OCI-LY1 (cell line): Measurements from ENCODE around the gene FSTL5.

Source experiments
- H2AFZ ChIP-seq: fragments of 200-600 bp; sonication (generic), shearing (Covaris generic); 2 replicates; pipeline ENCODE4 v1.6.0; 2014; ENCODE audit warnings: antibody characterized with exemption, mild to moderate bottlenecking, low read length
- H3F3A ChIP-seq: fragments of 200-600 bp; sonication (generic), shearing (Covaris generic); 2 replicates; pipeline ENCODE4 v1.6.0; 2014; ENCODE audit warnings: mild to moderate bottlenecking, antibody characterized with exemption, low read length, moderate library complexity; ENCODE audit not compliant: insufficient read depth
- H3K27ac ChIP-seq: fragments of 200-600 bp; sonication (generic); 2 replicates; pipeline ENCODE4 v1.5.1; 2014; ENCODE audit warnings: low read length, mixed run types, mild to moderate bottlenecking, low read depth; ENCODE audit not compliant: poor library complexity, severe bottlenecking
- H3K27me3 ChIP-seq: fragments of 200-600 bp; sonication (generic); 2 replicates; pipeline ENCODE4 v1.6.0; 2014; ENCODE audit warnings: antibody characterized with exemption, mild to moderate bottlenecking, low read length, moderate library complexity; ENCODE audit not compliant: insufficient read depth
- H3K36me3 ChIP-seq: fragments of 200-600 bp; sonication (generic); 2 replicates; pipeline ENCODE4 v1.6.1; 2014; ENCODE audit warnings: mild to moderate bottlenecking, antibody characterized with exemption, low read length, moderate library complexity, mixed read lengths; ENCODE audit not compliant: insufficient read depth
- H3K4me1 ChIP-seq: fragments of 200-600 bp; sonication (generic); 2 replicates; pipeline ENCODE4 v1.5.1; 2014; ENCODE audit warnings: mild to moderate bottlenecking, low read length, moderate library complexity; ENCODE audit not compliant: insufficient read depth, severe bottlenecking
- H3K4me2 ChIP-seq: fragments of 200-600 bp; sonication (generic), shearing (Covaris generic); 2 replicates; pipeline ENCODE4 v1.6.1; 2014; ENCODE audit warnings: low read length
- H3K4me3 ChIP-seq: fragments of 200-600 bp; sonication (generic); 2 replicates; pipeline ENCODE4 v1.5.1; 2014; ENCODE audit warnings: low read length, low read depth, mild to moderate bottlenecking, mixed read lengths; ENCODE audit not compliant: poor library complexity, severe bottlenecking
- H3K79me2 ChIP-seq: fragments of 200-600 bp; shearing (Covaris generic); 2 replicates; pipeline ENCODE4 v1.6.1; 2016; ENCODE audit warnings: mixed run types, low read length, mixed read lengths; ENCODE audit not compliant: insufficient read depth
- H3K9ac ChIP-seq: fragments of 200-600 bp; sonication (generic), shearing (Covaris generic); 2 replicates; pipeline ENCODE4 v1.6.1; 2014; ENCODE audit warnings: mild to moderate bottlenecking, low read length, mixed read lengths
- H3K9me2 ChIP-seq: fragments of 200-600 bp; sonication (generic), shearing (Covaris generic); 2 replicates; pipeline ENCODE4 v1.6.1; 2014; ENCODE audit warnings: low read depth, mild to moderate bottlenecking, low read length, mixed read lengths
- H3K9me3 ChIP-seq: fragments of 200-600 bp; shearing (Covaris generic); 2 replicates; pipeline ENCODE4 v1.6.1; 2014; ENCODE audit warnings: low read length, mixed read lengths
- H4K20me1 ChIP-seq: fragments of 200-600 bp; sonication (generic), shearing (Covaris generic); 2 replicates; pipeline ENCODE4 v1.6.0; 2016; ENCODE audit warnings: mild to moderate bottlenecking, low read length; ENCODE audit not compliant: insufficient read depth
- EZH2 ChIP-seq: fragments of 200-600 bp; sonication (generic), shearing (Covaris generic); IDR thresholded peaks from 2 replicates; pipeline ENCODE4 v1.8.0; 2017; ENCODE audit warnings: borderline replicate concordance, mixed run types, mild to moderate bottlenecking, antibody characterized with exemption, low read length, moderate library complexity, mixed read lengths
- TF ChIP-seq, protein P1 (sequence below): fragments of 200-600 bp; sonication (generic), shearing (Covaris generic); IDR thresholded peaks from 2 replicates; pipeline ENCODE4 v1.5.1; 2017; ENCODE audit warnings: mild to moderate bottlenecking, antibody characterized with exemption, low read length, moderate library complexity, mixed read lengths

Gene FSTL5

GRCh38 chr4:161336621-161337020 lies 827.2 kb downstream of the FSTL5 start:
- no peaks in the 10 kb centered on the region for H4K20me1 ChIP-seq

DNA sequence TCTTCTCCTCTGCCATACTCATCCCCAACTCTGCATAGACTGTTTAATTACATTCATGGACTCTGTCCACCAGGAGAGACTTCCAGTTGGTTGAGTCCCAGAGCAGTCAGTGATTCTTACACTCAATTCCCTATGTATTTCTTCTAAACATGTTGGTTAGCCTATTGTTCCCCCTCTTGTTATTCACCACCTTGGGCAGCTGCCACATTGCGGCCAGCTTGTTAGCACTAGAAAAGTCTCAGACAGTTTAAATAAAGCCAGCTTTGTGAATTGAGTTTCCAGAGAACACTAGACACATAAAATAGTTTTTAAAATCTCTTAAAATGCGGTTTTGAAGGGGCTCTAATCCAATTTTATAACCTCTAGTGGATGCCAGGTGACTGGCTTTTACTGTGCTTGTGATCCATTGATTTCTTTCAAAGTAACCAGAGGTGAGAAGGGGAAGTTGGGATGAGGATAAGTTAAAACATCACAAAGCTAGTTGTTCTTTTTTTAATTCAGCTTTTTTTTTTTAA lies 827.7 kb downstream of the FSTL5 start:
- Histone ChIP-seq H3K9me3 (no peaks in the 10 kb centered on the region), H3K36me3 (no peaks in the 10 kb centered on the region), H3K27me3 (no peaks in the 10 kb centered on the region), H3F3A (no peaks in the 10 kb centered on the region), H3K27ac (no peak overlapping the region), H3K4me2 (no peak overlapping the region), H3K4me3 (no peak overlapping the region), H3K79me2 (no peaks in the 10 kb centered on the region), H3K4me1 (no peaks in the 10 kb centered on the region), H4K20me1 (no peaks in the 10 kb centered on the region), H2AFZ (no peak overlapping the region), H3K9me2 (no peaks in the 10 kb centered on the region), H3K9ac (no peak overlapping the region)
- TF ChIP-seq EZH2 = no peak
- TF ChIP-seq, protein P1, sequence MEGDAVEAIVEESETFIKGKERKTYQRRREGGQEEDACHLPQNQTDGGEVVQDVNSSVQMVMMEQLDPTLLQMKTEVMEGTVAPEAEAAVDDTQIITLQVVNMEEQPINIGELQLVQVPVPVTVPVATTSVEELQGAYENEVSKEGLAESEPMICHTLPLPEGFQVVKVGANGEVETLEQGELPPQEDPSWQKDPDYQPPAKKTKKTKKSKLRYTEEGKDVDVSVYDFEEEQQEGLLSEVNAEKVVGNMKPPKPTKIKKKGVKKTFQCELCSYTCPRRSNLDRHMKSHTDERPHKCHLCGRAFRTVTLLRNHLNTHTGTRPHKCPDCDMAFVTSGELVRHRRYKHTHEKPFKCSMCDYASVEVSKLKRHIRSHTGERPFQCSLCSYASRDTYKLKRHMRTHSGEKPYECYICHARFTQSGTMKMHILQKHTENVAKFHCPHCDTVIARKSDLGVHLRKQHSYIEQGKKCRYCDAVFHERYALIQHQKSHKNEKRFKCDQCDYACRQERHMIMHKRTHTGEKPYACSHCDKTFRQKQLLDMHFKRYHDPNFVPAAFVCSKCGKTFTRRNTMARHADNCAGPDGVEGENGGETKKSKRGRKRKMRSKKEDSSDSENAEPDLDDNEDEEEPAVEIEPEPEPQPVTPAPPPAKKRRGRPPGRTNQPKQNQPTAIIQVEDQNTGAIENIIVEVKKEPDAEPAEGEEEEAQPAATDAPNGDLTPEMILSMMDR = no peak

More at GRCh38 chr4:161336621-161337020, 827.2 kb downstream of the FSTL5 start:
- H3K36me3 ChIP-seq = no peaks in the 10 kb centered on the region
- H3K4me2 ChIP-seq = no peak overlapping the region
- no peaks in the 10 kb centered on the region for H3K9me2 ChIP-seq
- H3K79me2 ChIP-seq = no peaks in the 10 kb centered on the region
- no peaks in the 10 kb centered on the region for H3K27me3 ChIP-seq
- H2AFZ ChIP-seq = no peak overlapping the region
- no peaks in the 10 kb centered on the region for H3K4me1 ChIP-seq
- H3F3A ChIP-seq = no peaks in the 10 kb centered on the region
- TF ChIP-seq, protein P1 = no peak
- no peak for TF ChIP-seq EZH2
- no peak overlapping the region for H3K27ac ChIP-seq
- no peak overlapping the region for H3K4me3 ChIP-seq
- H3K9ac ChIP-seq = no peak overlapping the region
- H3K9me3 ChIP-seq = no peaks in the 10 kb centered on the region
